GM19328 (cell line): ENCODE measurements around the gene HDAC5.
"Not testable (repeated sequence)": the region's sequence is repeated elsewhere in the genome, so short reads cannot be mapped to it uniquely, and the experiment has no call there.

Source experiments
- ATAC-seq: cut with Tn5 transposase; IDR thresholded peaks from one replicate; pipeline ENCODE4 v1.9.1; 2021; ENCODE audit warnings: mild to moderate bottlenecking, moderate library complexity; ENCODE audit not compliant: unreplicated experiment

HDAC5 gene

DNA sequence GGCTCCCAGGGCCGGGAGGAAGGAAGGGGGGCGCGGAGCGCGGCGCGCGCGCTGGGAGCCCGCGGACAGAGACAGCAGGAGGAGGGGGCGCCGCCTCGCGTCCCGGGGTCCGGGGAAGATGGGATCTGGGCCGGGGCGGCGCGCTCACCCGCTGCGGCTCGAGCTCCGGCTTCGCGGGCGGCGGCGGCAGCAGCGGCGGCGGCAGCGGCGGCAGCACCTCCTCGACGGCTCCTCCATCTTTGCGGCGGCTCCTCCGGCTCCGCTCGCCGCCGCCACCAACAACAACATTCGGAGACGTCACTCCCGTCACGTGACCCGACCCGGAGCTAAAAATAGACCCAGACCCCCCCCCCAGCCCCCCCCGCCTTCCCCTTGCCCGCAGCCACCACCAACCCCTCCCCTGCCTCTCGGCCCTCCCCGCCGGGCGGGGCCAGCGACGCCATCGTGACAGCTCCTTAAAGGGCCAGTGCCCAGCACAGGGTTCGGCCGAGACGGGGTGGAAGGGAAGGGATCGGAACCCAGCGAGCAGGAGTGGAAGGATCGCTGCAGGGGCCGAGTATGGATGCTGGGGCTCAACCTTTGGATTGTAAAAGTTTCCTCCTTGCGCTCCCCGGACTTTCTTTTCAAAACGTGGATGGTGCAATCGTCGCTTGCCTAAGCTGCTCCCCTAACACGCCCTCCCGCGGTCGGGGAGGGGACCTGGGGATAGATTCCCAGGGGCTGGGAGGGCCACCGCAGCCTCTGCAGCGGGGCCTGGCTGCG lies at the start of gene HDAC5:
HDAC5 (minus strand) TSS at position 286 of the 762 bp plus-strand sequence. CDS start 6,126 bp downstream, outside the sequence.
- ATAC-seq, result peak; percentile 92

DNA sequence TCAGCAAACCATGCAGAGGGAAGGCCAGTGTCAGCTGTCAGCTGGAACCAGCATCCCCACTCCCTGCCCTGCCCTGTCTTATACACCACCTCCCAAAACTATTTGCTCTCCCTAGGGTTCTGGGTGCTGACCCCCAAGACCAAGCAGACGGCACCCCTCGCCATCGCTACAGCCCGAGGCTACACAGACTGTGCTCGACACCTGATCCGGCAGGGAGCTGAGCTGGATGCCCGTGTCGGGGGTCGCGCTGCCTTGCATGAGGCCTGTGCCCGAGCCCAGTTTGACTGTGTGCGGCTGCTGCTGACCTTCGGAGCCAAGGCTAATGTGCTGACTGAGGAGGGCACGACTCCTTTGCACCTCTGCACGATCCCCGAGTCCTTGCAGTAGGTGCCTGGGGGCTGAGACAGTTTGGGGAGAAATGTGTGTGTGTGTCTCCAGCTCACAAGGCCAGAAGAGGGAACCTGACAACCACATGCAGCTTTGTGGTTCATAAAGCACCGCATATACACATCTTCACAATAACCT lies 48.6 kb upstream of the HDAC5 start:
- ATAC-seq, result no peak

DNA sequence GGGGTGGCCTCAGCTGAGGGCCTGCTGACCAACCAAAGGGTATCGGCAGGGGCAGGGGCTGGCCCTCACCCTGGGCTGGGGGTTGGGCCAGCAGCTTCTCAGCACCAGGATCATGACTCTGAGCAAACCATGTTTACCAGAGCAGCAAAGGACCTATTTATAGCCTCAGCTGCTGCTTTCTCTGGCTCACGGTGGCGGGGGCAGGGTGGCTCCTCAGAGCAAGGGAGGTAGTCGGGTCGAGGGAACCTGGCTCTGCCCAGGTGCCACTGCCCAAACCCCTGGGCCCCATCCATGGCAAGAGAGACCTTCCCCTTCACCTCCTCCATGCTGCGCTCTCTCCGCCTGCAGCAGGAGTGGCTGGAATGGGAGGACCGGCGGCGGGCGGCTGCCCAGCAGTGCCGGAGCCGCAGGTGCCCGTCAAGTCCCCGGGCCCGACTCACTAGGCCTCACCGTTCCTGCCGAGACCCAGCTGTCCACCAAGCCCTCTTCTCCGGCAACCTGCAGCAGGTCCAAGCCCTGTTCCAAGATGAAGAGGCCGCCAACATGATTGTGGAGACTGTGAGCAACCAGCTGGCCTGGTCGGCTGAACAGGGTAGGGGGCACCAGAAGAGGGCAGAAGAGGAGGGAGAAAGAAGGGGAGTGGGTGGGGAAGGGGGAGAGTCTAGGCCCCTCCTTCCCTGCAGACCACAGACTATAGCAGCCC lies 47.2 kb upstream of the HDAC5 start, which contains the start of gene ASB16:
ASB16 (plus strand) TSS at position 206 of the 703 bp plus-strand sequence; CDS start at position 292, 86 bp downstream.
- no peak for ATAC-seq

DNA sequence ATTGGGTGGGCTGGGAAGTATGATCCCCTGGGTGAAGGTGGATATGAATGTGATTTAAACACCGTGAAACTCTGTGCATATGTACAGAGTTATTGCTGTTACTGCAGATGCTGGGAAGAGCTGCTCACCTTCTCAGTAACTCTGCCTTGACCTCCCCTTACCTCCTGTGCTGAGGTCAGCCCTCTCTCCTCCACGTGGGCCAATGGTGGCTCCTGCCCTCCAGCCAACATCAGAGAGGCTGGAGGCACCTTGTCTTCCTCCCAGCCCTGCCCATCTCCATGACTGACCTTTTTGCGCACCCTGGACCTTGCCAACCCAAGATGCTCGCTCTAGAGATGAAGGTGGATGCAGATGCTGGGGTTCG lies 46.7 kb upstream of the HDAC5 start:
- no peak for ATAC-seq

DNA sequence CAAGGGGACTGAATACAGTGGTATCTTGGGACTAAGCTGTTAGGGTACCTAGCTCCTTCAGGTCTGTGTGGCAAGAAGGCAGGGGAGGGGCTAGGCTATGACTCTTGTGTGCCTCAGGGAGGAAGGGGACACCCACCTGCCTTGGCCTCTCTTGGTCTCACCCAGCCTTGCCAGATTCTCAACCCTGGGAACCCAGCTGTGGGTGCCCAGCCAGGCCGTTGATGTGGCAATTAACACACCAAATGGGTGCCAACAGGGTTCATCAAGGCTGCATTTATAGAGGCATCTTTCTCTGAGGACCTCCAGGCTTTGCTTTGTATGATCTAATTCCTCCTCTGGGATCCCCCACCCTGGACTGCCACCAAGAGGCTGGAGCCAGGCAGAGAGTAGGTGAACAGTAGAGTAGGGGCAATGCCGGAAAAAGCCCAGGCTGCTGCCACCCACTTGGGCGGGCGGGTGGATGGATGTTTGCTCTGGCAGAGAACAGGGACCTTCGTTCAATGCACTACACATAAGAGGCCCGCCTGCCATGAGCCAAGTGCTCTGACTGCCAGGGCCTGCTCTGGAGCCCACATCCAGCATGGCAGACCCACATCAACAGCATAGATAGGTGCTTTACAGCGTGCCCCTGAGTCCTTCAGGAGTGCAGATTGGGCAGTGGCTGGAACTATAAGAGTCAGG lies 43.9 kb upstream of the HDAC5 start:
- no peak for ATAC-seq

DNA sequence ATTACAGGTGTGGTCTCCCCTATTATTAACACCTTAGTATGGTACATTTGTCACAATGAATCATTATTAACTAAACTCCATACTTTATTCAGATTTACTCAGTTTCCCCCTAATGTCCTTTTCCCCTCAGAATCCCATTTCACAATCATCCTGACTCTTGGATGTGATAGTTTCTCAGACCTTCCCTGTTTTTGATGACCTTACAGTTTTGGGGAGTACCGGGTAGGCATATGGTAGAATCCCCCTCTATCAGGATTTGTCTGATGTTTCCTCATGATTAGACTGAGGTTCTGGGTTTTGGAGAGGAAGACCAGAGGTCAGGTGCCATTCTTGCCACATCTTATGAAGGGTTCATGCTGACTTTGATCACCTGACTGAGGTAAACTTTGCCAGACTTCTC lies 41.0 kb upstream of the HDAC5 start:
- ATAC-seq, result no peak

DNA sequence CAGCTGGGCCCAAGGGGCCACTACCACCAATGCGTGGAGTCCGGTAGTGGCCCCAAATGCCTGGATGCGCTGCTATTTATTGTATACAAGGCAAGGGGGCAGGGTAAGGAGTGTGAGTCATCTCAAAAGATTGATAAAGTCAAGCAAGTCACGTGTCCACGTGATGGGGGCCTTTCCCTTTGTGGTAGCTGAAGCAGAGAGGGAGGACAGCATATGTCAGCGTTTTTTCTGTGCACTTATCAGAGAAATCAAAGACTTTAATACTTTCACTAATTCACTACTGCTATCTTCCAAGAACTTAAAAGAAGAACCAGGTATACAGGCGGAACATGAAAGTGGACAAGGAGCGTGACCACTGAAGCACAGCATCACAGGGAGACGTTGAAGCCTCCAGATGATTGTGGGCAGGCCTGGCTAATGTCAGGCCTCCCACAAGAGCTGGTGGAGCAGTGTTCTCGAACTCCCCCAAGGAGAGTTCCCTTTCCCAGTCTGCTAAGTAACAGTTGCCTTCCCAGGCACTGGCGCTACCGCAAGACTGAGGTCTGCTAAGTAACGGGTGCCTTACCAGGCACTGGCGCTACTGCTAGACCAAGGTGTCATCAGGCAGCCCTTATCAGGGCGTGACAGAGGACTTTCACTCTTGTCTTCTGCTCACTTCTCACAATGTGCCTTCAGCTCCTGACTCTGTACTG lies 36.2 kb upstream of the HDAC5 start:
- no peak for ATAC-seq

DNA sequence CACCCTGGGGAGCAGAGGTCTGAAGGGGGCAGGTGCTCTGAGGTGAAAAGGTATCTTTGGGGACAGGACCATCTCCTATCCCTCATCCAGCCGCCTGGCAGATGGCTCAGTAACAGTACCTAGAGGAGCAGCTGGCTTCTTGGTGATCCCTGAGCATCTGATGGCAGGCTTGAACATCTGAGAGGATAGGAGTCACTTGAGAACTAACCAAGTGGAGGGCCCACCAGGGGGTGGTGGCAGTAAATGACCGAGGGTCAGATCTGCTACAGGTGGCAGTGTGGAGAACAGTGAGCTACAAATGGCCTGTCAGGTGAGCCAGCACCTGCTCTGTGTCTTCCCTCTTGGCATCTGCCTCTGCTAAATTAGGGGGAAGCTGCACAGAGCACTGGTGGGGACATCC lies 32.0 kb upstream of the HDAC5 start:
- ATAC-seq, result no peak

DNA sequence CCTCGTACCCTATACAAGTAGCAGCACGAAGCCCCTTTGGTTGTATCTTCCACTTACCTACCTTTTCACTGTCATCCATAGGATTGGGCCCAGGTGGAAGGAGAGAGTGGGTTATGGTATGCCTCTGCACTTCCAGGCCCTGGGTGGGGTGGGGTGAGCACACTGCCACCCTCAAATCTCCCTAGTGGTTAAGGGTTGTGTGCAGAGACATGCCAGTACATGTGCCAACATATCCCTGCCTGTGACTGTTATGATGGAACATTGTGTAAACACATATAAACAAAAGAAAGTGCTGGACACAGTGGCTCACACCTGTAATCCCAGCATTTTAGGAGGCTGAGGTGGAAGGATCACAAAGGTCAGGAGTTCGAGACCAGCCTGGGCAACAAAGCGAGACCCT lies 29.4 kb upstream of the HDAC5 start:
- ATAC-seq, result no peak

DNA sequence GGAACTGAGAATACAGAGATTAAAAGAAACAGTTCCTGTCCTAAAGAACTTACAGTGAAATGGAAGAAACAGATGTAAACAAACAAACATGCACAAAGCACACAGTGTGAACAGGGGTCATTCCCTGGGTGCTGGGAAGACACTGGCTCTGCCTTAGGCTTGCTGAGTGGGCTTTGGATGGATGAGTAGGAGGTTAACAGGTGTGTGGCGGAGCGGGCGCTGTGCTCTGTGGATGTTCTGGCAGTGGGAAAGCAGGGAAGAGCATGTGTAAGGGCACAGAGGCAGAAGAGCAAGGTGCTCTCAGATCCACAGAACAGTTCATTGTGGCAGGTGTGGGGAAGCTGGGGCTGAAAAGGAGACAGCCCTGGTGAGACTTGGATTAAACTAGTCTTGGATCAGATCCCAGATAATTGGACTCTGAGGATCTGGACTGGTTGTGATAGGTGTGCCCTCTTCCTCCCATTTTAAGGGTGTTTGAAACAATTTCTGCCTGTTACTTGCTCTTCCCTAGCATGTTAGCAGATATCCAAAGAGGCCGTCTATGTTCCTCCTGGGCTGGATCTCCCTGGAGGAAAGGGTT lies 26.4 kb upstream of the HDAC5 start:
- ATAC-seq, result no peak

DNA sequence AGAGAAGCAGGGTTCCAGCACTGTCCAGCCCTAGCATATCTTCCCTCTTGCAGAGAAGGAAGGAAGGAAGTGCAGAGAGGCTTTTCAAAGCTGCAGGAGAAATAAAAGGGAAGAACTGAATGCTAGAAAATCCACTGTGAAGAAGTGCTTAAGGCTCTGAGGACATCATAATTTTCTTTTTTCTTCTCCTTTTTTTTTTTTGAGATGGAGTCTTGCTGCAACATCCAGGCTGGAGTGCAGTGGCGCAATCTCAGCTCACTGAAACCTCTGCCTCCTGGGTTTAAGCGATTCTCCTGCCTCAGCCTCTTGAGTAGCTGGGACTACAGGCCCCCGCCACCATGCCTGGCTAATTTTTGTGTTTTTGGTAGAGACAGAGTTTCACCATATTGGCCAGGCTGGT lies 25.6 kb upstream of the HDAC5 start:
- ATAC-seq, result not testable (repeated sequence)

DNA sequence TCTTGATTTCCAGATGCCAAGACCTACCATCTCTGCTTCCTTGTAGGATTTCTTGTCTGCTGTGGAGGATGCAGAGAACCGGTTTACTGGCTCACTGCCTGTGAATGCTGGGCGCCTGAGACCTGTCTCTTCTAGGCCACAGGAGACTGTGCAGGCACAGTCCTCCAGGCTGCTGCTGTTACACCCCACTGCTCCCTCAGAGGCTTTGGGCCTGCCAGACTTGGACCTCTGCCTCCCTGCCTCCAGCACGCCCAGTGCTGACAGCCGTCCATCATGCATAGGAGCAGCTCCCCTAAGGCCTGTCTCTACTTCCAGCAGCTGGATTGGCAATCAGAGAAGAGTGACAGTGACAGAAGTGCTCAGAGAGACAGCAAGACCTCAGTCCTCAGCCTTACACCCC lies 24.4 kb upstream of the HDAC5 start:
- no peak for ATAC-seq

DNA sequence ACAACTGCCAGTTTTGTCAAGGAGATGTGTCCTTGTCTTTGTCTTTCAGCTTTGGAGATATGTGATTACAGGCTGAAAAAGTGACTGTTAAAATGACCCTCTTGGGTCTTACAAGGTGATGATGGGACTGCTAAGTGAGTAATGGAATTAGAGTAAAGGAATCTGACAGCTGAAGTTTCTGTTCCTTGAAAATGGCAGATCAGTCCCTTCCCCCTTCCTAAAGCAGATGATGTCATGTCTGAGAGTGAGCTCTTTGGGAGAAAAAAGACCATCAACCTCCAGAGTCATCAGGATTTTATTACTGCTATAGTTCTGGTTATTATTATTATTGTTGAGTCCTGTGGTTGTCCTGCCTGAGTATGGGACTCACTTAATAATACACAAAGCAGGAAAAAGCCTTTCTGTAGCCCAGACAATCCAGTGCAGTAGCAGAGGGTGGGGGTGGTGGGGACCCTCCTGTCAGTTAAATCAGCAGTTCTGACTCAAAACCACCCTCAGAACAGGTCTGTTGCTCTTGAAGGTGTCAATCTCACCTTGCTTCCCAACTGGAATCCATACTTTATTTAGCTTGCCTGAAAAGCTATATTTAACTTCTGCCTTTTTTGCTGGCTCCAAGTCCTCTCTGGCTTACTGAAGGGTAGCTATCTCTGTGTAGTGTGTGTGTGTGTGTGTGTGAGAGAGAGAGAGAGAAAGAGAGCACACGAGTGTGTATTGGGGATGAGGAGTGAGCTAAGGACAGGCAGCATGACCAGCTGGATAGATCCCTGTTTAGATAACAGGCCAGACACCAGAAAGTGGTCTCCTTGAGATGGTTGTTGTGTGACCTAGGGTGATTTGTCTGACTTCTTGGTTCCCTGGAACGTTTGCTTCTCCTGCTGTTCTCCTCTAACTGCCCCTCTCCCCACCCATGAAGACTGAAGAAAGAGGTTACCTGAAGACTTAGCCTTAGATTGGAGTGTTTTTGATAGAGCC lies 23.2 kb upstream of the HDAC5 start:
- no peak for ATAC-seq

DNA sequence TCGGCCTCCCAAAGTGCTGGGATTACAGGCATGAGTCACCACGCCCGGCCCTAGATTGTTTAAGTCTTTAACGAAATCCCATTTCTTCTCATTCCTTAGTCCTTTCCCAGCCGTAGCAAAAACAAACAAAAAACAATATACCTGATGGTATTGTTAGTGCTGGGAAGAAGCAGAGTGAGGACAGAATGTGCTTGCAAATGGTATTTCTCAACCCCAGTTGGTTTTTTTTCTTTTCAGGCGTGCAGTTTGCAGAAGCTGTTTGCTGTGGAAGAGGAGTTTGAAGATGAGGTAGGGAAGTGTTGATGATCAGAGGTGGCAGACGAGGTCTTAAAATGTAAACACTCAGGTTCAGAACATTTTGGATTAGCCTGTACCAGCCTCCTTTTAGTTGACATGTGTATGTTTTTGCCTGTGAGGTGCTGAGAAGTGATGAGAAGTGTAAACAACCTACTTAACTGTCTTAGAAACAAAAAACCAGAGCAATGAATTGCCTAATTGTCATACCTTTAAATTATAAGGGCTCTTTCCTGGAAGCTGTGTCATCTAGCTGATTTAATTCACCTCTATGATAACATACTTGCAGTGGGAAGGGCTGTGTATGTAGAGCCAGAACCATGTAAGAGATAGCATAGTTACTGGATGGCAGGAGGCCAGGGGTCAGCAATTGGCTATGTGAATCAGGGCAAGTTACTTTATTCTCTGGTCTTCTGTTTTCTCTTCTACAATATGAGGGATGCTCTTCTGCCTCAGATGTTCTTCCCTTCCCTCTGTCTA lies 21.7 kb upstream of the HDAC5 start:
- ATAC-seq, result no peak

DNA sequence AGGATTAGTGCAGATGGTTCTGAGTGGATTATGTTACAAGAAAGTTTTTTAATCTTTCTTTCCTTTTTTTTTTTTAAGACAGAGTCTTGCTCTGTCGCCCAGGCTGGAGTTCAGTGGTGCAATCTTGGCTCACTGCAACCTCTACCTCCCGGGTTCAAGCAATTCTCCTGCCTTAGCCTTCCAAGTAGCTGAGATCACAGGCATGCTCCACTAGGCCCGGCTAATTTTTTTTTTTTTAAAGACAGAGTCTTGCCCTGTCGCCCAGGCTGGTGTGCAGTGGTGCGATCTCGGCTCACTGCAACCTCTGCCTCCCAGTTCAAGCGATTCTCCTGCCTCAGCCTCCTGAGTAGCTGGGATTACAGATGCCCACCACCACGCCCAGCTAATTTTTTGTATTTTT lies 20.5 kb upstream of the HDAC5 start:
- ATAC-seq, result not testable (repeated sequence)

DNA sequence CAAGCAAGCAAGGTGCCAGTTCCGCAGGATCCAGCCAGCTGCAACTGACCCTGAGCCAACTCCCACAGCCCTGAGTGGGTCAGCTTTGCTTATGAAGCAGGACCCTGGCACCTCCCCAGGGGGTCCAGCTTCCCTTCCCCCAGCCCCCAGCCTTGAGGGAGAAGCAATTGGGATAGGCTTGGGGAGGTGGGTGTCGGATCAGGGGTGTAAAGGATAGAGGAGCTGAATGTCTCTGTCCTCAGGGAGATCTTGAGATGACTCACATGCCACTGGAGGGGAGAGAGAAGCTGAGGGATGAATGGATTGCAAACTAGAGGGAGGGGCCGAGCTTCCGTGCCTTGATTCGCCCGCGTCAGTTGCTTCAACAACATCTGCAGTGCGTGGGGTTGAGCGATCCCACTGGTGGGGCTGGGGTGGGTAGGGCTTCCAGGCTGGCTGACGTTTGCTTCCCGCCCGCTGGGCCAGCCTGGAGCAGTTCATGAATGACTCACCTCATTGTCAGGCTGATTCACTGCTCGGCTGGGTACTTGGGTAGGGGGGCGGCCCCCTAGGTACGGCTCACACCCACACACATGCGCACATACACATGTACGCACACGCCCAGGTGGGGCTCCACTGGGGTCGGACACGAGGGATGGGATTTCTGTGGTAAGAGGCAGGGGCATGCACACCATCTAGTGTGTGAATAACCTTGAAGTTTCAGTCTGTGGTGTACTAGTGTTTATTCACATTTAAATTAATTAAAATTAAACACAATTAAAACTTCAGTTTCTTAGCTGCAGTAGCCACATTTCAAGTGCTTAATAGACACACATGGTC lies 14.7 kb upstream of the HDAC5 start:
- ATAC-seq, result no peak

DNA sequence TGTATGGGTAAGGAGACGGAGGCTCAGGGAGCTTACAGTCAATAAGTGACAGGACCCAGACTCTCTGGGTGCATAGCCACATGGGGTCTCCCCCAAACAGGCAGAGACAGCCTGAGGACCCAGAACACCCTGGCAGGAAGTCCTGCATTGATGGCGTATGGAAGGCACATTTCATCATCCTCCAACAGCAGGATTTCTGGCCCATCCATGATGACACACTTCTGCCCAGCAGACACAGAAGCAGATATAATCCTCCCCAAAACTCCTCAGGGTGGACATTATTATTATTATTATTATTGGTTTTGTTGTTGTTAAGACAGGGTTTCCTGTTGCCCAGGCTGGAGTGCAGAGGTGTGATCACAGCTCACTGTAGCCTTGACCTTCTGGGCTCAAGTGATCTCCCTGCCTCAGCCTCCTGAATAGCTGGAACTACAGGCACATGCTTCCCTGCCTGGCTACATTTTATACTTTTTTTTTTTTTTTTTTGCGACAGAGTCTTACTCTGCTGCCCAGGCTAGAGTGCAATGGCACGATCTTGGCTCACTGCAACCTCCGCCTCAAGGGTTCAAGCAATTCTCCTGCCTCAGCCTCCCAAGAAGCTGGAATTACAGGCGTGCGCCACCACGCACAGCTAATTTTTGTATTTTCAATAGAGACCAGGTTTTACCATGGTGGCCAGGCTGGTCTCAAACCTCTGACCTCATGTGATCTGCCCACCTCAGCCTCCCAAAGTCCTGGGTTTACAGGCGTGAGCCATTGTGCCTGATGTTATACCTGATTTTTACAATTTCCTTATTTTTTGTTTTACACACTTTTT lies 11.5 kb upstream of the HDAC5 start:
- ATAC-seq, result no peak
